CD4-positive, alpha-beta T cell (primary cell): Measurements from ENCODE around the gene AZIN2. TPM values are rescaled to one million over a fixed set of nuclear protein-coding genes. Genes with fewer than 3 reads are reported as not detected.
A peak's percentile ranks its signal among the peaks of the same experiment; 100 is the strongest.
"Not testable (repeated sequence)": the region's sequence is repeated elsewhere in the genome, so short reads cannot be mapped to it uniquely, and the experiment has no call there.

Experiments used
- ATAC-seq: fragments of 200-7000 bp; cut with Tn5 transposase; one replicate; pipeline ENCODE4 v1.10.0; 2022; ENCODE audit warnings: mild to moderate bottlenecking; ENCODE audit not compliant: poor library complexity
- CTCF ChIA-PET: fragments of 350-600 bp; sonication (Branson Sonifier 250); formaldehyde crosslinking; loops from one replicate; lab custom pipeline; 2021; ENCODE audit warnings: antibody characterized with exemption, inconsistent platforms; lab: Charles Lee
- POLR2A ChIA-PET: fragments of 350-600 bp; sonication (Branson Sonifier 250); formaldehyde crosslinking; loops from one replicate; lab custom pipeline; 2021; ENCODE audit warnings: antibody characterized with exemption, inconsistent platforms; lab: Charles Lee
- DNase-seq, 14 experiments: peaks; one replicate each; pipeline ENCODE4 v3.0.0-alpha.2; 2013 to 2020; ENCODE audit warnings: mixed read lengths in 2 of 14
- H3K27ac ChIP-seq, 2 donors: one replicate each; pipeline versions ENCODE4 v1.5.1 to v1.7.0; 2013; ENCODE audit warnings: low read length in 2 of 2, low read depth in 1 of 2, mild to moderate bottlenecking in 1 of 2
- H3K27me3 ChIP-seq, 2 experiments: 1 replicate in 1 of 2; 2 replicates in 1 of 2; pipeline versions ENCODE4 v1.6.1 to v1.7.0; 2013; ENCODE audit warnings: low read length in 2 of 2, control low read depth in 1 of 2, mild to moderate bottlenecking in 1 of 2, moderate library complexity in 1 of 2; ENCODE audit not compliant: insufficient read depth in 2 of 2, control insufficient read depth in 1 of 2
- H3K36me3 ChIP-seq: one replicate; pipeline ENCODE4 v1.6.1; 2013; ENCODE audit warnings: low read length, control low read depth; ENCODE audit not compliant: insufficient read depth
- H3K4me1 ChIP-seq: one replicate; pipeline ENCODE4 v1.6.1; 2013; ENCODE audit warnings: low read length, control low read depth; ENCODE audit not compliant: insufficient read depth
- H3K4me3 ChIP-seq: one replicate; pipeline ENCODE4 v1.5.1; 2013; ENCODE audit warnings: mild to moderate bottlenecking, low read length, moderate library complexity
- H3K9me3 ChIP-seq, 2 experiments: 1 replicate in 1 of 2; 2 replicates in 1 of 2; pipeline versions ENCODE4 v1.6.1 to v1.7.0; 2013; ENCODE audit warnings: low read length in 2 of 2, mild to moderate bottlenecking in 2 of 2, control low read depth in 1 of 2, moderate library complexity in 1 of 2; ENCODE audit not compliant: control insufficient read depth in 1 of 2, insufficient read depth in 1 of 2
- H3K27ac Mint-ChIP-seq: one replicate; pipeline ENCODE4 v1.8.0; 2020; ENCODE audit warnings: mixed read lengths
- H3K27me3 Mint-ChIP-seq: one replicate; pipeline ENCODE4 v1.8.0; 2021; ENCODE audit warnings: mixed read lengths
- H3K36me3 Mint-ChIP-seq: one replicate; pipeline ENCODE4 v1.8.0; 2021; ENCODE audit warnings: low read depth, mixed read lengths
- H3K4me1 Mint-ChIP-seq: one replicate; pipeline ENCODE4 v1.8.0; 2021; ENCODE audit warnings: low read depth, mixed read lengths
- H3K4me3 Mint-ChIP-seq: one replicate; pipeline ENCODE4 v1.8.0; 2020; ENCODE audit warnings: mild to moderate bottlenecking, mixed read lengths
- H3K9me3 Mint-ChIP-seq: one replicate; pipeline ENCODE4 v1.8.0; 2020; ENCODE audit warnings: mixed read lengths
- CTCF ChIP-seq: fragments of 200-600 bp; IDR thresholded peaks from one replicate; pipeline ENCODE4 v1.8.0; 2022; ENCODE audit warnings: antibody characterized with exemption, mild to moderate bottlenecking
- intact Hi-C, 2 experiments: fragments of 100-400 bp; cut with DNase I in 1 of 2; cut with micrococcal nuclease in 1 of 2; formaldehyde crosslinking; loops; one replicate each; pipeline versions ENCODE4 v1.15.1 to v1.9.0; 2023 to 2025; cut with DNase I, micrococcal nuclease
- total RNA-seq, 174 experiments: library from RNA in 2 of 174; stranded (reverse) in 2 of 174; gene quantifications; one replicate each; pipeline ENCODE4 v1.2.3 and lab custom pipeline; 2021 to 2026

AZIN2 gene
- total RNA-seq, 2 experiments from 2014 or later: 4.6 to 4.9 TPM

GRCh38 chr1:33123266-33123665 is 42.3 kb downstream of the AZIN2 start:
- no peaks in the 10 kb centered on the region for H3K36me3 ChIP-seq
- intact Hi-C loops: no loop called here
- ChIA-PET POLR2A (no interaction called here), CTCF (no interaction called here)
- H3K4me3 Mint-ChIP-seq: no peak overlapping the region
- TF ChIP-seq CTCF: no peak
- peaks cover 16% of the 10 kb centered on the region for H3K4me1 ChIP-seq
- no peak overlapping the region for H3K27ac Mint-ChIP-seq
- peaks cover 25% of the 10 kb centered on the region for H3K4me1 Mint-ChIP-seq
- H3K9me3 Mint-ChIP-seq: peaks cover 2% of the 10 kb centered on the region
- no peak overlapping the region for H3K4me3 ChIP-seq
- H3K36me3 Mint-ChIP-seq: peaks cover 15% of the 10 kb centered on the region
- H3K9me3 ChIP-seq: no peaks in the 10 kb centered on the region
- H3K27ac ChIP-seq: no peak overlapping the region
- ATAC-seq (no peak), DNase-seq (no peak)
- H3K27me3 Mint-ChIP-seq: no peaks in the 10 kb centered on the region
- H3K27me3 ChIP-seq: no peaks in the 10 kb centered on the region

- CTCF ChIA-PET, H3K4me3 ChIP-seq, H3K27ac ChIP-seq, H3K27ac Mint-ChIP-seq, H3K36me3 ChIP-seq, H3K9me3 Mint-ChIP-seq, H3K27me3 Mint-ChIP-seq, DNase-seq, H3K4me3 Mint-ChIP-seq, POLR2A ChIA-PET, ATAC-seq, H3K9me3 ChIP-seq, H3K27me3 ChIP-seq: not testable (repeated sequence)
- intact Hi-C loops: loop anchor here (5.0 kb wide), 7 partner anchors 42 to 472 kb away; partner anchors contain the start of genes AZIN2 (in 1 of the 2), RBBP4 (in 1 of the 2), RNF19B (in 1 of the 2) and S100PBP (in 1 of the 2)
- H3K4me1 ChIP-seq: peaks cover 24% of the 10 kb centered on the region
- Mint-ChIP-seq H3K36me3 (peaks cover 20% of the 10 kb centered on the region), H3K4me1 (peaks cover 39% of the 10 kb centered on the region)
Observed at GRCh38 chr1:33124647-33125046, 43.7 kb downstream of the AZIN2 start.

- Histone ChIP-seq H3K27me3 (no peaks in the 10 kb centered on the region), H3K36me3 (no peaks in the 10 kb centered on the region), H3K27ac (peak overlapping the region; percentile 84 to 90), H3K4me3 (peak overlapping the region; percentile 66), H3K9me3 (no peaks in the 10 kb centered on the region), H3K4me1 (peaks cover 27% of the 10 kb centered on the region)
- CTCF ChIA-PET: interaction anchor here (0.8 to 2.3 kb wide), 31 partner anchors 9 to 353 kb away, joined by 3 to 33 read pairs (median 6); partner anchors contain the start of genes AZIN2, RNF19B and TRIM62
- Mint-ChIP-seq H3K4me1 (peaks cover 53% of the 10 kb centered on the region), H3K9me3 (peaks cover 2% of the 10 kb centered on the region), H3K4me3 (peak overlapping the region; percentile 88), H3K27me3 (no peaks in the 10 kb centered on the region), H3K27ac (peak overlapping the region; percentile 99), H3K36me3 (peaks cover 20% of the 10 kb centered on the region)
- peak; percentile 2 for ATAC-seq
- TF ChIP-seq CTCF: no peak
- POLR2A ChIA-PET: interaction anchor here (0.6 to 3.0 kb wide), 34 partner anchors 10 to 1830 kb away, joined by 3 to 123 read pairs (median 5); partner anchors contain the start of genes AZIN2, RBBP4, RNF19B and S100PBP
- DNase-seq: peak in 1 of 14 experiments; percentile 16
- intact Hi-C loops: loop anchor here (2.0 to 5.0 kb wide), 9 partner anchors 28 to 474 kb away; partner anchors contain the start of genes AZIN2 (in 1 of the 2), RBBP4 (in 1 of the 2), RNF19B (in 1 of the 2) and S100PBP (in 1 of the 2)
Observed at GRCh38 chr1:33126411-33127000, 45.6 kb downstream of the AZIN2 start.
